OCI-M1 (cell line): ENCODE results near the gene PRSS21.

ENCODE experiments used
- DNase-seq: peaks from one replicate; lab custom pipeline; 2025; lab: John Stamatoyannopoulos, UW

The PRSS21 gene

GRCh38 chr16:2867661-2867986 lies 50.6 kb downstream of the PRSS21 start:
- no peak for DNase-seq

- DNase-seq: peak; percentile 97
Observed at GRCh38 chr16:2867987-2868789, 51.2 kb downstream of the PRSS21 start.
